SK-N-SH treated with all-trans-retinoic acid at 6 μM for 48 hours (cell line): ENCODE measurements around the gene FLOT2.

Source experiments
- GLIS3 ChIP-seq: fragments of 250-450 bp; sonication (Bioruptor Pico); IDR thresholded peaks from 2 replicates; pipeline ENCODE4 v1.5.0; 2020; ENCODE audit warnings: mild to moderate bottlenecking, moderate library complexity
- ISL1 ChIP-seq: fragments of 250-450 bp; sonication (Bioruptor Pico); IDR thresholded peaks from 2 replicates; pipeline ENCODE4 v2.1.2; 2022; ENCODE audit warnings: mild to moderate bottlenecking, moderate library complexity
- ZC3H10 ChIP-seq: fragments of 250-450 bp; sonication (Bioruptor Pico); IDR thresholded peaks from 2 replicates; pipeline ENCODE4 v1.5.1; 2021; ENCODE audit warnings: mild to moderate bottlenecking, moderate library complexity

- TF ChIP-seq ZC3H10 (CRISPR knock-in tag) (no peak), ISL1 (CRISPR knock-in tag) (no peak), GLIS3 (no peak)
These were observed 11.2 kb upstream of the FLOT2 start for GRCh38 chr17:28908640-28909167.
